GM12878 (cell line): Measurements from ENCODE around the gene KCNC1. TPM values are rescaled to one million over a fixed set of nuclear protein-coding genes. Genes with fewer than 3 reads are reported as not detected.

Experiments
- ATAC-seq: fragments of 200-7000 bp; cut with Tn5 transposase; 3 replicates; pipeline ENCODE4 v1.9.1; 2020; ENCODE audit warnings: mild to moderate bottlenecking, moderate library complexity
- BruUV-seq: library from RNA; stranded (reverse); fragments of 400-500 nt; replicated peaks from 2 replicates; lab custom pipeline; 2021; lab: Mats Ljungman, UMichigan
- CTCF ChIA-PET: fragments of 300-600 bp; sonication (Branson Sonifier 250); formaldehyde crosslinking; extraction: SDS; loops from one replicate; lab custom pipeline; 2021; ENCODE audit warnings: inconsistent platforms; lab: Yijun Ruan, JAX
- POLR2A ChIA-PET: fragments of 350-600 bp; formaldehyde crosslinking; extraction: SDS; loops from one replicate; lab custom pipeline; 2021; ENCODE audit warnings: inconsistent platforms; lab: Charles Lee
- RAD21 ChIA-PET: fragments of 300-600 bp; sonication (Branson Sonifier 250); formaldehyde crosslinking; loops from one replicate; lab custom pipeline; 2023; ENCODE audit warnings: antibody characterized with exemption; ENCODE audit not compliant: unreplicated experiment; lab: Charles Lee
- SMC1A ChIA-PET: fragments of 300-600 bp; sonication (Branson Sonifier 250); formaldehyde crosslinking; loops from one replicate; lab custom pipeline; 2023; ENCODE audit not compliant: unreplicated experiment, uncharacterized antibody; lab: Charles Lee
- DNase-seq: peaks from one replicate; pipeline ENCODE4 v3.0.0-alpha.2; 2011; ENCODE audit warnings: low read depth, low spot score
- FAIRE-seq: peaks from 3 replicates; lab custom pipeline; 2011; peaks lifted over from hg19 to GRCh38; lab: Jason Lieb, UNC
- H2AFZ ChIP-seq: 2 replicates; pipeline ENCODE4 v1.6.0; 2011; ENCODE audit warnings: low read depth, low read length, control low read depth; ENCODE audit not compliant: control insufficient read depth
- H3K27ac ChIP-seq: 2 replicates; pipeline ENCODE4 v1.5.1; 2011; ENCODE audit warnings: control low read depth; ENCODE audit not compliant: control insufficient read depth, insufficient read depth
- H3K27me3 ChIP-seq, 2 experiments: replicated peaks in 1 of 2; 2 replicates each; pipeline versions ENCODE4 v1.6.0 to v1.6.1; 2011; ENCODE audit warnings: low read length in 1 of 2; ENCODE audit not compliant: control insufficient read depth in 2 of 2, insufficient read depth in 2 of 2
- H3K36me3 ChIP-seq, 2 experiments: 2 replicates each; pipeline ENCODE4 v1.5.1; 2011; ENCODE audit warnings: low read length in 1 of 2; ENCODE audit not compliant: control insufficient read depth in 2 of 2, insufficient read depth in 2 of 2
- H3K4me1 ChIP-seq: 2 replicates; pipeline ENCODE4 v1.6.1; 2011; ENCODE audit warnings: mild to moderate bottlenecking, low read length, moderate library complexity, mixed read lengths; ENCODE audit not compliant: control insufficient read depth, insufficient read depth
- H3K4me2 ChIP-seq: 2 replicates; pipeline ENCODE4 v1.6.0; 2011; ENCODE audit warnings: control low read depth; ENCODE audit not compliant: control insufficient read depth, insufficient read depth
- H3K4me3 ChIP-seq: fragments of 200-600 bp; sonication (generic); 2 replicates; pipeline ENCODE4 v1.5.1; 2016
- H3K79me2 ChIP-seq: 2 replicates; pipeline ENCODE4 v1.6.0; 2011; ENCODE audit warnings: low read length; ENCODE audit not compliant: control insufficient read depth, insufficient read depth
- H3K9ac ChIP-seq: 2 replicates; pipeline ENCODE4 v1.8.0; 2011; ENCODE audit warnings: low read length, control low read depth, mixed read lengths; ENCODE audit not compliant: control insufficient read depth, insufficient read depth
- H3K9me3 ChIP-seq: replicated peaks from 3 replicates; pipeline ENCODE4 v1.5.1; 2011; ENCODE audit warnings: mild to moderate bottlenecking, low read length; ENCODE audit not compliant: control insufficient read depth, insufficient read depth
- H4K20me1 ChIP-seq: 2 replicates; pipeline ENCODE4 v1.6.0; 2011; ENCODE audit not compliant: control insufficient read depth, insufficient read depth
- NFYA ChIP-seq: IDR thresholded peaks from 2 replicates; pipeline ENCODE4 v1.6.1; 2011; ENCODE audit warnings: low read depth, mild to moderate bottlenecking, low read length, improper control_type of control experiment, borderline replicate concordance
- TARDBP ChIP-seq: IDR thresholded peaks from 2 replicates; pipeline ENCODE4 v1.6.1; 2016; ENCODE audit warnings: borderline replicate concordance
- ZNF207 ChIP-seq: fragments of 450-650 bp; IDR thresholded peaks from 2 replicates; pipeline ENCODE4 v1.6.1; 2014; ENCODE audit warnings: antibody characterized with exemption, mild to moderate bottlenecking, borderline replicate concordance
- WGBS: methylation state at CpG from one replicate; pipeline ENCODE4 v1.1.6; 2016; ENCODE audit warnings: low lambda C conversion rate; ENCODE audit not compliant: insufficient replicate concordance, insufficient coverage; ENCODE audit errors: missing lambda C conversion rate; 5-methylcytosine and 5-hydroxymethylcytosine counted together
- in situ Hi-C: fragments of 300-500 bp; cut with MboI; formaldehyde crosslinking; loops from 9 replicates; pipeline ENCODE4 v1.14.3; 2018; ENCODE audit warnings: mixed read lengths
- intact Hi-C: fragments of 100-400 bp; cut with micrococcal nuclease; formaldehyde crosslinking; loops from one replicate; pipeline ENCODE4 v1.14.2; 2022; ENCODE audit not compliant: unreplicated experiment
- polyA plus RNA-seq, 11 experiments: library from polyadenylated mRNA; depleted of rRNA in 4 of 11; unstranded in 6 of 11; stranded (reverse) in 5 of 11; fragments of >200 nt; fragmentation: Nextera tagmentation in 4 of 11; fragmentation: Illumina TruSeq in 1 of 11; extraction: Ambion mirVana in 4 of 11; extraction: Trizol in 1 of 11; gene quantifications; 1 replicate in 1 of 11; 2 replicates in 10 of 11; pipeline versions ENCODE4 v1.2.1 to v1.2.3, GENCODE V29; 2011 to 2016; ENCODE audit warnings: inconsistent platforms in 2 of 11, missing spikeins in 2 of 11, low read depth in 1 of 11
- total RNA-seq, 4 experiments: library from RNA; depleted of rRNA in 3 of 4; stranded (reverse); fragments of >200 nt in 3 of 4; fragmentation: Illumina TruSeq in 1 of 4; extraction: Trizol in 1 of 4; gene quantifications; 2 replicates each; pipeline versions ENCODE4 v1.2.1 to v1.2.3, GENCODE V29; 2013 to 2021
- TF ChIP-seq, protein P1 (sequence below): fragments of 450-650 bp; IDR thresholded peaks from 2 replicates; pipeline ENCODE4 v1.6.1; 2017; ENCODE audit warnings: antibody characterized with exemption, mild to moderate bottlenecking, moderate library complexity
- TF ChIP-seq, protein P2 (sequence below): IDR thresholded peaks from 2 replicates; pipeline ENCODE4 v1.6.1; 2012; ENCODE audit warnings: improper control_type of control experiment, low read depth, low read length; ENCODE audit not compliant: insufficient replicate concordance
- TF ChIP-seq, protein P3 (sequence below): fragments of 450-650 bp; IDR thresholded peaks from 2 replicates; pipeline ENCODE4 v1.6.1; 2017; ENCODE audit warnings: low read depth, mild to moderate bottlenecking, moderate library complexity

Gene KCNC1
- total and polyA plus RNA-seq, 10 of the 15 experiments (the other 5 are each of a cell fraction or from before 2014, with no cell fraction given), result 0.27 to 0.34 TPM; not detected in 8

DNA sequence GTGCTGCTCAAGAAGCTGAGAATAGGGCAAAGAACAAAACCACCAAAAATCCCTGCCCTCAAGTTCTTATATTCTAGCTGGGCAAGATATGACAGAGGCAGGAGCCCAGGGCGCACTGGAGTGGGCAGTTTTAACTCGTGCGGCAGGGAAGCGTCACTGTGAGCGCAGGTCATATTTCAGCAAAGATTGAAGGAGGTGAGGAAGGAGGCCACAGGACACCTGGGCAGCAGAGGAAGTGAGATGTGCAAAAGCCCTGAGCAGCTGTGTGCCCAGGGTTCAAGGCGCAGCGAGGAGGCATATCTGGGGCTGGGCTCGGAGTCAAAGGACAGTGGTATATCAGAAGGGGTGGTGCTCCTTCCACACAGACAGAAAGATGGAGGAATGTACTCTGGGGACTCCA is 13.5 kb downstream of the KCNC1 start:
- BruUV-seq, result no TSS peak
- ATAC-seq (no peak), DNase-seq (no peak), FAIRE-seq (no peak)
- WGBS, result 83% methylated on average over 8 of the region's 8 CpGs
- H3K4me1 ChIP-seq, result no peaks in the 10 kb centered on the region
- no peaks in the 10 kb centered on the region for H4K20me1 ChIP-seq
- H3K9me3 ChIP-seq, result no peaks in the 10 kb centered on the region
- no peak overlapping the region for H3K4me2 ChIP-seq
- no peak overlapping the region for H3K27ac ChIP-seq
- ChIA-PET CTCF (interaction anchor here (2.9 kb wide), 1 partner anchor 17 kb away, joined by 13 read pairs; no protein-coding TSS in a partner anchor), SMC1A (no interaction called here), RAD21 (no interaction called here), POLR2A (no interaction called here)
- no peak overlapping the region for H3K9ac ChIP-seq
- TF ChIP-seq, protein P1, sequence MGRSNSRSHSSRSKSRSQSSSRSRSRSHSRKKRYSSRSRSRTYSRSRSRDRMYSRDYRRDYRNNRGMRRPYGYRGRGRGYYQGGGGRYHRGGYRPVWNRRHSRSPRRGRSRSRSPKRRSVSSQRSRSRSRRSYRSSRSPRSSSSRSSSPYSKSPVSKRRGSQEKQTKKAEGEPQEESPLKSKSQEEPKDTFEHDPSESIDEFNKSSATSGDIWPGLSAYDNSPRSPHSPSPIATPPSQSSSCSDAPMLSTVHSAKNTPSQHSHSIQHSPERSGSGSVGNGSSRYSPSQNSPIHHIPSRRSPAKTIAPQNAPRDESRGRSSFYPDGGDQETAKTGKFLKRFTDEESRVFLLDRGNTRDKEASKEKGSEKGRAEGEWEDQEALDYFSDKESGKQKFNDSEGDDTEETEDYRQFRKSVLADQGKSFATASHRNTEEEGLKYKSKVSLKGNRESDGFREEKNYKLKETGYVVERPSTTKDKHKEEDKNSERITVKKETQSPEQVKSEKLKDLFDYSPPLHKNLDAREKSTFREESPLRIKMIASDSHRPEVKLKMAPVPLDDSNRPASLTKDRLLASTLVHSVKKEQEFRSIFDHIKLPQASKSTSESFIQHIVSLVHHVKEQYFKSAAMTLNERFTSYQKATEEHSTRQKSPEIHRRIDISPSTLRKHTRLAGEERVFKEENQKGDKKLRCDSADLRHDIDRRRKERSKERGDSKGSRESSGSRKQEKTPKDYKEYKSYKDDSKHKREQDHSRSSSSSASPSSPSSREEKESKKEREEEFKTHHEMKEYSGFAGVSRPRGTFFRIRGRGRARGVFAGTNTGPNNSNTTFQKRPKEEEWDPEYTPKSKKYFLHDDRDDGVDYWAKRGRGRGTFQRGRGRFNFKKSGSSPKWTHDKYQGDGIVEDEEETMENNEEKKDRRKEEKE, result no peak
- TF ChIP-seq TARDBP, result no peak
- TF ChIP-seq, protein P2, sequence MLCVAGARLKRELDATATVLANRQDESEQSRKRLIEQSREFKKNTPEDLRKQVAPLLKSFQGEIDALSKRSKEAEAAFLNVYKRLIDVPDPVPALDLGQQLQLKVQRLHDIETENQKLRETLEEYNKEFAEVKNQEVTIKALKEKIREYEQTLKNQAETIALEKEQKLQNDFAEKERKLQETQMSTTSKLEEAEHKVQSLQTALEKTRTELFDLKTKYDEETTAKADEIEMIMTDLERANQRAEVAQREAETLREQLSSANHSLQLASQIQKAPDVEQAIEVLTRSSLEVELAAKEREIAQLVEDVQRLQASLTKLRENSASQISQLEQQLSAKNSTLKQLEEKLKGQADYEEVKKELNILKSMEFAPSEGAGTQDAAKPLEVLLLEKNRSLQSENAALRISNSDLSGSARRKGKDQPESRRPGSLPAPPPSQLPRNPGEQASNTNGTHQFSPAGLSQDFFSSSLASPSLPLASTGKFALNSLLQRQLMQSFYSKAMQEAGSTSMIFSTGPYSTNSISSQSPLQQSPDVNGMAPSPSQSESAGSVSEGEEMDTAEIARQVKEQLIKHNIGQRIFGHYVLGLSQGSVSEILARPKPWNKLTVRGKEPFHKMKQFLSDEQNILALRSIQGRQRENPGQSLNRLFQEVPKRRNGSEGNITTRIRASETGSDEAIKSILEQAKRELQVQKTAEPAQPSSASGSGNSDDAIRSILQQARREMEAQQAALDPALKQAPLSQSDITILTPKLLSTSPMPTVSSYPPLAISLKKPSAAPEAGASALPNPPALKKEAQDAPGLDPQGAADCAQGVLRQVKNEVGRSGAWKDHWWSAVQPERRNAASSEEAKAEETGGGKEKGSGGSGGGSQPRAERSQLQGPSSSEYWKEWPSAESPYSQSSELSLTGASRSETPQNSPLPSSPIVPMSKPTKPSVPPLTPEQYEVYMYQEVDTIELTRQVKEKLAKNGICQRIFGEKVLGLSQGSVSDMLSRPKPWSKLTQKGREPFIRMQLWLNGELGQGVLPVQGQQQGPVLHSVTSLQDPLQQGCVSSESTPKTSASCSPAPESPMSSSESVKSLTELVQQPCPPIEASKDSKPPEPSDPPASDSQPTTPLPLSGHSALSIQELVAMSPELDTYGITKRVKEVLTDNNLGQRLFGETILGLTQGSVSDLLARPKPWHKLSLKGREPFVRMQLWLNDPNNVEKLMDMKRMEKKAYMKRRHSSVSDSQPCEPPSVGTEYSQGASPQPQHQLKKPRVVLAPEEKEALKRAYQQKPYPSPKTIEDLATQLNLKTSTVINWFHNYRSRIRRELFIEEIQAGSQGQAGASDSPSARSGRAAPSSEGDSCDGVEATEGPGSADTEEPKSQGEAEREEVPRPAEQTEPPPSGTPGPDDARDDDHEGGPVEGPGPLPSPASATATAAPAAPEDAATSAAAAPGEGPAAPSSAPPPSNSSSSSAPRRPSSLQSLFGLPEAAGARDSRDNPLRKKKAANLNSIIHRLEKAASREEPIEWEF, result no peak
- no peak for TF ChIP-seq NFYA
- TF ChIP-seq, protein P3, sequence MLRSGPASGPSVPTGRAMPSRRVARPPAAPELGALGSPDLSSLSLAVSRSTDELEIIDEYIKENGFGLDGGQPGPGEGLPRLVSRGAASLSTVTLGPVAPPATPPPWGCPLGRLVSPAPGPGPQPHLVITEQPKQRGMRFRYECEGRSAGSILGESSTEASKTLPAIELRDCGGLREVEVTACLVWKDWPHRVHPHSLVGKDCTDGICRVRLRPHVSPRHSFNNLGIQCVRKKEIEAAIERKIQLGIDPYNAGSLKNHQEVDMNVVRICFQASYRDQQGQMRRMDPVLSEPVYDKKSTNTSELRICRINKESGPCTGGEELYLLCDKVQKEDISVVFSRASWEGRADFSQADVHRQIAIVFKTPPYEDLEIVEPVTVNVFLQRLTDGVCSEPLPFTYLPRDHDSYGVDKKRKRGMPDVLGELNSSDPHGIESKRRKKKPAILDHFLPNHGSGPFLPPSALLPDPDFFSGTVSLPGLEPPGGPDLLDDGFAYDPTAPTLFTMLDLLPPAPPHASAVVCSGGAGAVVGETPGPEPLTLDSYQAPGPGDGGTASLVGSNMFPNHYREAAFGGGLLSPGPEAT, result no peak
- TF ChIP-seq ZNF207, result no peak
- no peaks in the 10 kb centered on the region for H3K79me2 ChIP-seq
- no peak overlapping the region for H3K4me3 ChIP-seq
- in situ Hi-C loops (no loop called here), intact Hi-C loops (no loop called here)
- no peaks in the 10 kb centered on the region for H3K36me3 ChIP-seq
- H3K27me3 ChIP-seq, result peaks cover 0 to 1% of the 10 kb centered on the region in 2 experiments; a peak in 2 of 4 replicates
- H2AFZ ChIP-seq, result no peak overlapping the region
